AML-193 (cell line): ENCODE measurements around the gene BARX1.

Experiments
- DNase-seq, 2 experiments: peaks; one replicate each; lab custom pipeline; 2025; lab: John Stamatoyannopoulos, UW

Gene BARX1

GRCh38 chr9:93917121-93917853 lies 37.9 kb downstream of the BARX1 start:
- DNase-seq = no peak

GRCh38 chr9:93916358-93916757 lies 38.8 kb downstream of the BARX1 start:
- no peak for DNase-seq

- no peak for DNase-seq
Measured at GRCh38 chr9:93911801-93912554, 43.2 kb downstream of the BARX1 start.

GRCh38 chr9:93911136-93911745 lies 43.9 kb downstream of the BARX1 start:
- no peak for DNase-seq

GRCh38 chr9:93910598-93910997 lies 44.6 kb downstream of the BARX1 start:
- DNase-seq = no peak

GRCh38 chr9:93910196-93910595 lies 45.0 kb downstream of the BARX1 start:
- DNase-seq = no peak

- DNase-seq = no peak
Measured at GRCh38 chr9:93909242-93909616, 45.9 kb downstream of the BARX1 start.

- no peak for DNase-seq
Measured at GRCh38 chr9:93908591-93909241, 46.4 kb downstream of the BARX1 start.

- DNase-seq = no peak
Measured at GRCh38 chr9:93907551-93908199, 47.5 kb downstream of the BARX1 start.

- DNase-seq = no peak
Measured at GRCh38 chr9:93906195-93906880, 48.8 kb downstream of the BARX1 start.

- DNase-seq = no peak
Measured at GRCh38 chr9:93905473-93906133, 49.6 kb downstream of the BARX1 start.

- DNase-seq = no peak
Measured at GRCh38 chr9:93904649-93905472, 50.3 kb downstream of the BARX1 start.

- DNase-seq = no peak
Measured at GRCh38 chr9:93903886-93904648, 51.1 kb downstream of the BARX1 start.

GRCh38 chr9:93902780-93903655 lies 52.1 kb downstream of the BARX1 start:
- no peak for DNase-seq

GRCh38 chr9:93902051-93902779 lies 52.9 kb downstream of the BARX1 start:
- no peak for DNase-seq
